LHCN-M2 (cell line): Measurements from ENCODE around the gene GTPBP2. TPM values are rescaled to one million over a fixed set of nuclear protein-coding genes. Genes with fewer than 3 reads are reported as not detected.

Experiments used
- DNase-seq: peaks from one replicate; pipeline ENCODE4 v3.0.0-alpha.2; 2012; ENCODE audit warnings: low read depth
- total RNA-seq: library from RNA; depleted of rRNA; stranded (reverse); fragments of >200 nt; gene quantifications from 2 replicates; pipeline ENCODE4 v1.2.3, GENCODE V29; 2014; rRNA removed

Gene GTPBP2
- total RNA-seq, 1 experiment from 2014 or later = 44.1 TPM

- peak; percentile 10 for DNase-seq
Measured at GRCh38 chr6:43578748-43579147, 50.3 kb downstream of the GTPBP2 start.

- DNase-seq = peak; percentile 88
Measured at GRCh38 chr6:43575772-43576551, 53.1 kb downstream of the GTPBP2 start, which contains the start of the genes POLH and XPO5. TSS of gene POLH (plus strand) at chr6:43576185. CDS start at chr6:43582320, 6,135 bp downstream. TSS of gene XPO5 (minus strand) at chr6:43576038. CDS start at chr6:43575864, 174 bp downstream.

GRCh38 chr6:43575105-43575771, 53.8 kb downstream of the GTPBP2 start:
- DNase-seq = peak; percentile 13

- no peak for DNase-seq
Measured at GRCh38 chr6:43572015-43572414, 57.0 kb downstream of the GTPBP2 start.

GRCh38 chr6:43570876-43571441, 58.1 kb downstream of the GTPBP2 start:
- DNase-seq = peak; percentile 14

Other genes with a start within 250 kb of the GTPBP2 start
- gene ABCC10, start 201.7 kb downstream of the GTPBP2 start, total RNA-seq = 14.9 and 15.7 TPM in 2 replicates
- gene DLK2, start 173.7 kb downstream of the GTPBP2 start, total RNA-seq = 2.4 and 4.4 TPM in 2 replicates
- 27.0 and 32.8 TPM in 2 replicates for gene TJAP1, start 151.7 kb downstream of the GTPBP2 start, total RNA-seq
- gene LRRC73, start 118.9 kb downstream of the GTPBP2 start, total RNA-seq = 1.2 TPM in 2 replicates
- gene YIPF3, start 112.3 kb downstream of the GTPBP2 start, total RNA-seq = 161 and 168 TPM in 2 replicates
- gene POLR1C, start 112.2 kb downstream of the GTPBP2 start, total RNA-seq = 44.8 and 53.9 TPM in 2 replicates
- gene XPO5, start 53.2 kb downstream of the GTPBP2 start, total RNA-seq = 33.8 and 34.2 TPM in 2 replicates
- 45.9 and 71.0 TPM in 2 replicates for gene POLH, start 53.1 kb downstream of the GTPBP2 start, total RNA-seq
- 28.3 and 34.4 TPM in 2 replicates for gene MAD2L1BP, start 6.6 kb upstream of the GTPBP2 start, total RNA-seq
- gene RSPH9, start 15.8 kb upstream of the GTPBP2 start, total RNA-seq = not detected in 2 replicates
- gene MRPS18A, start 58.5 kb upstream of the GTPBP2 start, total RNA-seq = 36.3 and 37.1 TPM in 2 replicates
- 323 and 326 TPM in 2 replicates for gene VEGFA, start 140.9 kb upstream of the GTPBP2 start, total RNA-seq